ENCODE results near the gene COQ8A.

The COQ8A gene

DNA sequence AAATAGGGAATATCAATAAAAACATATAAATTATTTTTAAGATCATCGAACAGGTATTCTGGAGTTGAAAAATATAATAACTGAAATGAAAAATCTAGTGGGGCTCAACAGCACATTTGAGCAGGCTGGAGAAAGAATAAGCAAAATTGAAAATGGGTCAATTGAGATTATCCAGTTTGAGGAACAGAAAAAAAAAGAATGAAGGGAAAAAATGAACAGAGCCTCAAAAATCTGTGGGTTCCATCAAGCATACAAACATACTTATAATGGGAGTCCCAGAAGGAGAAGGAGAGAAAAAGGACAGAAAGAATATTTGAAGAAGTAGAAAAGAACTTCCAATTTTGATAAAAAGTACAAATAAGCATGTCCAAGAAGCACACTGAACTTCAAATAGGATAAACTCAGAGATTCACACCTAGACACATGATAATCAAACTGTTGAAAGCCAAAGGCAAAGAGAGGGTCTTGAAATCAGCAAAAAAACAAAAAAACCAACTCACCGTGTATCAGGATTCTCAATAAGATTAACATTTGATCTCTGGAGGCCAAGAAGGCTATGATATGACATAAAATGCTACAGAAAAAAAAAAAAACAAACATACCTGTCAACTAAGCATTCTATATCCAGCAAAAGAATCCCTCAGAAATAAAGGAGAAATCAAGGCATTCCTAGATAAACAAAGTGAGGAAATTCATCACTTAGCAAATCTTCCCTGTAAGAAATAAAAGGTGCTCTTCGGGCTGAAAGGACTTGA lies 5.4 kb upstream of the COQ8A start:
- no peak overlapping the region for H3K4me3 ChIP-seq (ENCODE audit: low read depth, low read length)
- no peak for DNase-seq (ENCODE audit: low read depth)
- TF ChIP-seq, protein P1, sequence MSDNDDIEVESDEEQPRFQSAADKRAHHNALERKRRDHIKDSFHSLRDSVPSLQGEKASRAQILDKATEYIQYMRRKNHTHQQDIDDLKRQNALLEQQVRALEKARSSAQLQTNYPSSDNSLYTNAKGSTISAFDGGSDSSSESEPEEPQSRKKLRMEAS (IDR thresholded peaks at IDR 0.05; ENCODE audit: low read depth, low read length) = no peak

DNA sequence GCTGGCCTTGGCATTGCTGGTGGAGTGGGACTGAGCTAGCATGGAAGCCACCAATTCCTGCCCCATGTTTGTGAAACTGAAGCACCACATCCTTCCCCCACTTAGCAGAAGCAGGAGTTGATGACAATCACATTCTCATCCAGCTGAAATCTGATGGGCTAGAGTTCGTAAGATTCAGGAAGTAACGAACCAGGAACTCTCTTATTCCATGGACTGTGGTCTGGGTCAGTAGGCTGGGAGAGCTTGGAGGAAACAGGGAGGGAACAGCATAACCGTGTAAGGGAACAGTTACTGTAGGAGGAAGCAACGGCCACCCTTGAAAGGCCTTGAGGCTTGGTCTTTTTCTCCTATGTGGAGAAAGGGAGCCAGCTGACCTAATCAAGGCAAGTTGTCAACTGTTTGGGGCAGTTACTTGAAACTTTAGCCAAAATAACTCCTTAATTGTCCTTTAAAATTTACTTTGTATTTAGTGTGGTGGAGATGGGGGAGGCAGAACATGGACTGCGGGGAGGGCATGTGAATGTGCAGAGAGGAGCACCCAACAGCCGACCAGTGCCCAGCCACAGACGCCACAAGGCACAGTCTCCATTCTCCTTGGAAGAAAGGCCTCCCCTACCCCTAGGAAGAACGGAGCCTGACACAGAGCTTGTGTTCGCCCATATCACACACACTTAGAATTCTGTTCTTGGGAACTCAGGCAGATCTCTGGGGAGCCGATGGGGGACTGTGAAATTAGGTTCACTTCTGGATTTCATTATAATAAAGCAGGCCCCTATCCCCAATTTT lies 2.0 kb upstream of the COQ8A start:
- DNase-seq (ENCODE audit: low read depth) = peak; percentile 63
- TF ChIP-seq, protein P2, sequence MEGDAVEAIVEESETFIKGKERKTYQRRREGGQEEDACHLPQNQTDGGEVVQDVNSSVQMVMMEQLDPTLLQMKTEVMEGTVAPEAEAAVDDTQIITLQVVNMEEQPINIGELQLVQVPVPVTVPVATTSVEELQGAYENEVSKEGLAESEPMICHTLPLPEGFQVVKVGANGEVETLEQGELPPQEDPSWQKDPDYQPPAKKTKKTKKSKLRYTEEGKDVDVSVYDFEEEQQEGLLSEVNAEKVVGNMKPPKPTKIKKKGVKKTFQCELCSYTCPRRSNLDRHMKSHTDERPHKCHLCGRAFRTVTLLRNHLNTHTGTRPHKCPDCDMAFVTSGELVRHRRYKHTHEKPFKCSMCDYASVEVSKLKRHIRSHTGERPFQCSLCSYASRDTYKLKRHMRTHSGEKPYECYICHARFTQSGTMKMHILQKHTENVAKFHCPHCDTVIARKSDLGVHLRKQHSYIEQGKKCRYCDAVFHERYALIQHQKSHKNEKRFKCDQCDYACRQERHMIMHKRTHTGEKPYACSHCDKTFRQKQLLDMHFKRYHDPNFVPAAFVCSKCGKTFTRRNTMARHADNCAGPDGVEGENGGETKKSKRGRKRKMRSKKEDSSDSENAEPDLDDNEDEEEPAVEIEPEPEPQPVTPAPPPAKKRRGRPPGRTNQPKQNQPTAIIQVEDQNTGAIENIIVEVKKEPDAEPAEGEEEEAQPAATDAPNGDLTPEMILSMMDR (IDR thresholded peaks at IDR 0.05; ENCODE audit: low read depth, low read length) = no peak
- peak overlapping the region; percentile 81 for H3K4me3 ChIP-seq (ENCODE audit: low read depth, low read length)

DNA sequence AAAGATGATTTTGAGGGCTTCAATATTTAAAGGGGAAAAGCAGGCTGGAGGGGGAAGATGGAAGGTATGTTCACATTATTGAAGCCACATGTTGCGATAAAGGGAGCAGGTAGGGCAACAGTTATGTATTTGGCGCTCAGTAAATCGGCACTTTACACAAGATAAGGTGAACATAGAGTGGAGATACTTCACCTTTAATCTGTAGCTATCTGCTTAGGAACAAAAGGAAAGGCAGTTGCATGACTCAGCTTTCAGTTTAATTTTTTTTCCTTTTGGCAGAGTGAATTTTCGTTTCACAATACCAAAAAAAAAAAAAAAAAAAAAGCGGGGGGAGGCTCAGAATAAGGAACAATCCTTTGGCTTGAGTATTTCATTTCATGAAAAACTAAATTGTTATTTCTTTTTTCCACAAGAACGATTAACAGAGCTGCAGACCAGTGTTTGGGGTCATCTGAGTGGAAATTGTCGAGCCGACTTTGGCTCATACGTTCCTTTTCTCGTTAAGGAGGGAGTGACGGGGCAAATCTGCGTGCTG lies 1.1 kb upstream of the COQ8A start:
- no peak for TF ChIP-seq POLR2A (IDR thresholded peaks at IDR 0.05; ENCODE audit: extremely low read depth, insufficient read length)
- TF ChIP-seq, protein P1 (IDR thresholded peaks at IDR 0.05; ENCODE audit: low read depth, low read length) = no peak
- TF ChIP-seq, protein P2 (IDR thresholded peaks at IDR 0.05; ENCODE audit: low read depth, low read length) = no peak
- no peak for TF ChIP-seq MYC (IDR thresholded peaks at IDR 0.05; ENCODE audit: low read depth, low read length)
- peak; percentile 72 for DNase-seq (ENCODE audit: low read depth)
- H3K4me3 ChIP-seq (ENCODE audit: low read depth, low read length) = peak overlapping the region; percentile 81

DNA sequence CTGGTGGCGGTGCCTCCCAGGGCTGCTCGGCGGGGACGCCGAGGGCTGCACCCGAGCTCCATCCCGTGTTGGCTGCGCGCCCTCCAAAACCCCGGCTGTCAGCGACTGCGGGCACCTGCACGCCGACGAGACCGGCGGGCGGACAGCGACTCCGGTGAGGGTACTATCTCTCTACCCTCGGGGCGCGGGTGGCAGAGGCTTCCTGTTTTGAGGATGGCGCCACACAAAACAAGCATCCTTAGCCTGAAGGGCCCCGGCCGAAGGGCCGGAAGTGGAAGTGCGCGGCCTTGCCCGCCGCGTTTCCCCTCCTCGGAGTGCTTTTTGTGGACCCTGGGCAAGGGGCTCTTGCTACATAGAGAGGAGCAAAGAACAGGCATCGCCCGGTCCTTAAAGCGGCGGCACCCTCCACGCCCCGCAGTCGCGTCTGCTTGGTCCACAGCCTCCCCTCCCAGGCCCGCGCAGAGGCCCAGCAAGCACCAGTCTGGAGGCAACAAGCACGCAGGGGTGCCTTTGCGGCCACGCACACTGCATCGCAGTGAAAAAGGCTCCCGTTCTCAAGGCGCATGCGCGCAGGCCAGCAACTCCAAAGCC lies 561 bp upstream of the COQ8A start:
- DNase-seq (ENCODE audit: low read depth) = no peak
- peak overlapping the region; percentile 81 for H3K4me3 ChIP-seq (ENCODE audit: low read depth, low read length)
- TF ChIP-seq MYC (IDR thresholded peaks at IDR 0.05; ENCODE audit: low read depth, low read length) = peak; percentile 57
- peak; percentile 84 for TF ChIP-seq POLR2A (IDR thresholded peaks at IDR 0.05; ENCODE audit: extremely low read depth, insufficient read length)
- TF ChIP-seq, protein P1 (IDR thresholded peaks at IDR 0.05; ENCODE audit: low read depth, low read length) = peak; percentile 55
- TF ChIP-seq, protein P2 (IDR thresholded peaks at IDR 0.05; ENCODE audit: low read depth, low read length) = no peak

DNA sequence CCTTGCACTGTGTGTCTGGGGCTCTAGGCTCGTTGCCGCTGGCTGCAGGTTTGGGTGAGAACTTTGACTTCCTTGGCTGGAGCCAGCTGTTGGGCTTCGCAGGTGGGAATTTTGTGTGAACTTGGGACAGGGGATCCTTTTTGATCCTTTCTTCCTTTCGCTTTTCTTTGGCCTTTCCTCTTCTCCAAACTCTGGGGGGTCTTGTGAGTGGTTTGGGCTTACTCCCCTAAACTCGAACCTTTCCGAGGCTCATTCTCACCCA lies 643 bp downstream of the COQ8A start:
- DNase-seq (ENCODE audit: low read depth) = no peak
- H3K4me3 ChIP-seq (ENCODE audit: low read depth, low read length) = peak overlapping the region; percentile 92
- TF ChIP-seq, protein P2 (IDR thresholded peaks at IDR 0.05; ENCODE audit: low read depth, low read length) = no peak
- TF ChIP-seq POLR2A (IDR thresholded peaks at IDR 0.05; ENCODE audit: extremely low read depth, insufficient read length) = no peak
- TF ChIP-seq, protein P1 (IDR thresholded peaks at IDR 0.05; ENCODE audit: low read depth, low read length) = no peak
- TF ChIP-seq MYC (IDR thresholded peaks at IDR 0.05; ENCODE audit: low read depth, low read length) = no peak

DNA sequence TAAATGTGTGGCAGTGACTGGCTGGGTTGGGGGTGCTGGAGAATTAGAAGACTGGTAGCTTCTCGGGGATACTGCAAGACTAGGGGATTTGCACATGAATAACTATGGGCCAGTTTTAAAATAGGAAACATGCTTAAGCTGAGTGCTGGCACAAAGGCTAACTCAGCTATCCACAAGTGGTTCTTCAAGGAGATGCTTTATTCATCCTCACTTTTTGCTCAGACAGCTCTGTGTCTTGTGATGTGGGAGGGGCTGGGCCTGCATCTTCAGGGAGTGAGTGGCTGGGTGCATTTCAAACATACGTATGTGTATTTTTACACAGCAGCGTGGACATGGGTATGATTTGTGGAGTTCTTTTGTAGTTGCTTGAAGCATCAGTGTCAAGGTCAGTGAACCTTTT lies 2.3 kb downstream of the COQ8A start:
- peak overlapping the region; percentile 32 for H3K4me3 ChIP-seq (ENCODE audit: low read depth, low read length)
- no peak for DNase-seq (ENCODE audit: low read depth)
- no peak for TF ChIP-seq POLR2A (IDR thresholded peaks at IDR 0.05; ENCODE audit: extremely low read depth, insufficient read length)
- TF ChIP-seq, protein P1 (IDR thresholded peaks at IDR 0.05; ENCODE audit: low read depth, low read length) = no peak
- TF ChIP-seq MYC (IDR thresholded peaks at IDR 0.05; ENCODE audit: low read depth, low read length) = no peak
- TF ChIP-seq, protein P2 (IDR thresholded peaks at IDR 0.05; ENCODE audit: low read depth, low read length) = no peak

All from NB4 (cell line).